Esophagus muscularis mucosa (tissue), 4 donors: Measurements from ENCODE around the gene SLC38A9. TPM values are rescaled to one million over a fixed set of nuclear protein-coding genes. Genes with fewer than 3 reads are reported as not detected.
"Not testable (repeated sequence)": the region's sequence is repeated elsewhere in the genome, so short reads cannot be mapped to it uniquely, and the experiment has no call there.

Experiments used
- DNase-seq: peaks from one replicate; pipeline ENCODE4 v3.0.0-alpha.2; 2017; ENCODE audit errors: extremely low spot score
- H3K27ac ChIP-seq, 4 donors: fragments of 200-600 bp; sonication (generic); replicated peaks in 1 of 4; 1 replicate in 3 of 4; 2 replicates in 1 of 4; pipeline ENCODE4 v1.5.1; 2016 to 2019; ENCODE audit warnings: mild to moderate bottlenecking in 1 of 4
- H3K27me3 ChIP-seq, 4 donors: fragments of 200-600 bp; sonication (generic); one replicate each; pipeline versions ENCODE4 v1.5.1 to v1.6.0; 2016 to 2019
- H3K36me3 ChIP-seq, 4 donors: fragments of 200-600 bp; sonication (generic); one replicate each; pipeline ENCODE4 v1.5.1; 2016 to 2019
- H3K4me1 ChIP-seq, 4 donors: fragments of 200-600 bp; sonication (generic); one replicate each; pipeline ENCODE4 v1.5.1; 2016 to 2019
- H3K4me3 ChIP-seq, 4 donors: fragments of 200-600 bp; sonication (generic); 1 replicate in 2 of 4; 2 replicates in 2 of 4; pipeline ENCODE4 v1.5.1; 2016 to 2019; ENCODE audit warnings: mild to moderate bottlenecking in 4 of 4, moderate library complexity in 1 of 4
- H3K9me3 ChIP-seq, 4 donors: fragments of 200-600 bp; sonication (generic); 1 replicate in 3 of 4; 2 replicates in 1 of 4; pipeline ENCODE4 v1.5.1; 2016 to 2019
- EP300 ChIP-seq: sonication (generic); formaldehyde crosslinking; IDR thresholded peaks from one replicate; pipeline ENCODE4 v1.6.1; 2017; ENCODE audit warnings: antibody characterized with exemption
- POLR2A ChIP-seq: fragments of 450-650 bp; IDR thresholded peaks from one replicate; pipeline ENCODE4 v1.6.1; 2017; ENCODE audit warnings: antibody characterized with exemption, moderate library complexity, mild to moderate bottlenecking, low read depth
- POLR2AphosphoS5 ChIP-seq, 2 donors: sonication (generic); formaldehyde crosslinking; IDR thresholded peaks; one replicate each; pipeline ENCODE4 v1.6.1; 2017; ENCODE audit warnings: antibody characterized with exemption in 2 of 2
- WGBS: methylation state at CpG from one replicate; pipeline ENCODE4 v1.1.5; 2018; 5-methylcytosine and 5-hydroxymethylcytosine counted together
- intact Hi-C: fragments of 100-400 bp; cut with DNase I; formaldehyde crosslinking; loops from one replicate; pipeline ENCODE4 v1.15.1; 2023
- total RNA-seq, 4 donors: library from RNA; depleted of rRNA; stranded (reverse); fragments of >200 nt; gene quantifications; one replicate each; pipeline versions ENCODE4 v1.1.0 to v1.2.1, GENCODE V29; 2016
- TF ChIP-seq, protein P1 (sequence below), 3 experiments: fragments of 200-600 bp in 2 of 3; fragments of 450-650 bp in 1 of 3; sonication (generic) in 2 of 3; IDR thresholded peaks; one replicate each; pipeline ENCODE4 v1.5.1; 2017 to 2019; ENCODE audit warnings: antibody characterized with exemption in 3 of 3, mild to moderate bottlenecking in 2 of 3, moderate library complexity in 1 of 3

The SLC38A9 gene, protein sequence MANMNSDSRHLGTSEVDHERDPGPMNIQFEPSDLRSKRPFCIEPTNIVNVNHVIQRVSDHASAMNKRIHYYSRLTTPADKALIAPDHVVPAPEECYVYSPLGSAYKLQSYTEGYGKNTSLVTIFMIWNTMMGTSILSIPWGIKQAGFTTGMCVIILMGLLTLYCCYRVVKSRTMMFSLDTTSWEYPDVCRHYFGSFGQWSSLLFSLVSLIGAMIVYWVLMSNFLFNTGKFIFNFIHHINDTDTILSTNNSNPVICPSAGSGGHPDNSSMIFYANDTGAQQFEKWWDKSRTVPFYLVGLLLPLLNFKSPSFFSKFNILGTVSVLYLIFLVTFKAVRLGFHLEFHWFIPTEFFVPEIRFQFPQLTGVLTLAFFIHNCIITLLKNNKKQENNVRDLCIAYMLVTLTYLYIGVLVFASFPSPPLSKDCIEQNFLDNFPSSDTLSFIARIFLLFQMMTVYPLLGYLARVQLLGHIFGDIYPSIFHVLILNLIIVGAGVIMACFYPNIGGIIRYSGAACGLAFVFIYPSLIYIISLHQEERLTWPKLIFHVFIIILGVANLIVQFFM
- 10 to 100 TPM; 10.0 to 12.3 (median 11.0) TPM for total RNA-seq

DNA sequence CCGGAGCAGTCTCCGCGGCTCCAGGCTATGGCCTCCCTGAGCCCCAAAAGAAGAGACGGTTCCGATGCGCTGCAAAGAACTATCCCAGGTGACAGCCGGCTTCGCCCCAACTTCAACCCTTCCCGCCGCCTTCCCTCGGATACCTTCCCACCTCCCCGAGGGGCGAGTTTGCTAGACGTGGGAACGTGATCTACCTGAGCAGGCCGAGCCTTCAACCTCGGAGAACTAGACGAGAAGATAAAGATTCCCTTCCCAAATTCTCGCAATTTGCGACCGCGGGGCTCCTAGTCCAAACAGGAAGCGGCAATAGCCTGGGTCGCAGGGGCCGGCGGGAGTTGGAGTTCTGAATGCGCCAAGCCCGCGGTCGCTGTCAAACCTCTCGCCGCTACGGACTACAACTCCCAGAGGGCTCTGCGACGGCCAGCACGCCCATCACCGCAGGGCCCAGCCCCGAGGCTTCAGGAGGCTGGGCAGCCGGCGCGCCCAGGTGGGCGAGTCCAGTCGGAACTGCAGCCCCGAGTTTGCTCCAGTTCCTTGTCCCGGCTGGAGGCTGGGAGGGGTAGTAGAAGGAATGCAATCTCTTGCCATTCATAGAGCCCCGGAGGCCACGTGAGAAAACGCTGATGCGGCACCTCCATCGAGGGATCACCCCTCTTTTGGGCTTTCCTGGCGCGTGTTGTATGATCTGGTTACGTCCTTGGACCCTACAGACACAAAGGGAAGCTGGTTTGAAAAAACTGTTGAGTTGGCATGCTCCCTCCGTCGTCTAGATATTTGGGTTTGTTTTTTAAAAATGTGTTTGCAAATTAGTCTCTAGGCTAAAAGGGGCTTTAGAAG is at the start of gene SLC38A9:
Gene SLC38A9 (minus strand): TSS at position 302 of the 837 bp plus-strand sequence. CDS start 14,366 bp downstream, outside the sequence.
- 0% methylated on average over 17 of the region's 55 CpGs for WGBS
- DNase-seq = peak; percentile 98
- no peaks in the 10 kb centered on the region for H3K27me3 ChIP-seq
- peak within 1 kb of the TSS; percentile 76 to 90 (median 79) for H3K4me3 ChIP-seq
- intact Hi-C loops = loop anchor here (10.0 kb wide), 1 partner anchor 537 kb away; the partner anchor contains the start of gene CDC20B
- no peaks in the 10 kb centered on the region for H3K9me3 ChIP-seq
- peaks cover 7 to 21% (median 17%) of the 10 kb centered on the region in 4 donors for H3K4me1 ChIP-seq
- H3K27ac ChIP-seq = peak within 1 kb of the TSS; percentile 70 to 83 (median 76)
- H3K36me3 ChIP-seq = peaks cover 0 to 17% (median 6%) of the 10 kb centered on the region in 4 donors
- TF ChIP-seq EP300 (no peak), POLR2A (no peak), POLR2AphosphoS5 (IDR thresholded peaks at IDR 0.05) (peak; percentile 75 to 78)
- TF ChIP-seq, protein P1, sequence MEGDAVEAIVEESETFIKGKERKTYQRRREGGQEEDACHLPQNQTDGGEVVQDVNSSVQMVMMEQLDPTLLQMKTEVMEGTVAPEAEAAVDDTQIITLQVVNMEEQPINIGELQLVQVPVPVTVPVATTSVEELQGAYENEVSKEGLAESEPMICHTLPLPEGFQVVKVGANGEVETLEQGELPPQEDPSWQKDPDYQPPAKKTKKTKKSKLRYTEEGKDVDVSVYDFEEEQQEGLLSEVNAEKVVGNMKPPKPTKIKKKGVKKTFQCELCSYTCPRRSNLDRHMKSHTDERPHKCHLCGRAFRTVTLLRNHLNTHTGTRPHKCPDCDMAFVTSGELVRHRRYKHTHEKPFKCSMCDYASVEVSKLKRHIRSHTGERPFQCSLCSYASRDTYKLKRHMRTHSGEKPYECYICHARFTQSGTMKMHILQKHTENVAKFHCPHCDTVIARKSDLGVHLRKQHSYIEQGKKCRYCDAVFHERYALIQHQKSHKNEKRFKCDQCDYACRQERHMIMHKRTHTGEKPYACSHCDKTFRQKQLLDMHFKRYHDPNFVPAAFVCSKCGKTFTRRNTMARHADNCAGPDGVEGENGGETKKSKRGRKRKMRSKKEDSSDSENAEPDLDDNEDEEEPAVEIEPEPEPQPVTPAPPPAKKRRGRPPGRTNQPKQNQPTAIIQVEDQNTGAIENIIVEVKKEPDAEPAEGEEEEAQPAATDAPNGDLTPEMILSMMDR (IDR thresholded peaks at IDR 0.05) = peak in 1 of 3 experiments; percentile 18

DNA sequence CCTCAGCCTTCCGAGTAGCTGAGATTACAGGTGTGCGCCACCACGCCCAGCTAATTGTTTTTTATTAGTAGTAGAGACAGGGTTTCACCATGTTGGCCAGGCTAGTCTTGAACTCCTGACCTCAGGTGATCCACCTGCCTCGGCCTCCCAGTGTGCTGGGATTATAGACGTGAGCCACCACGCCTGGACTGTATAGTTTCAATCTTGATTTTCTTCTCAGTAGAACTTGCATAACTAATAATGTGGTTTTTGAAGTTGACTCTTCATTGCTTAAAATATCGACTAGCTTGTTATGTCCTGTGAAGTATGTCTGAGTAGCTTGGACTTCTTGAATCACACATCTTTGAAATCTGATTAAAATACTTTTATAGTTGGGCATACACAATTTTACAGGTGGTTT is 49.6 kb upstream of the SLC38A9 start:
- WGBS = 93% methylated on average over 7 of the region's 7 CpGs
- H3K9me3 ChIP-seq, H3K4me1 ChIP-seq, H3K36me3 ChIP-seq, H3K4me3 ChIP-seq, H3K27me3 ChIP-seq, intact Hi-C loops, DNase-seq, H3K27ac ChIP-seq: not testable (repeated sequence)

DNA sequence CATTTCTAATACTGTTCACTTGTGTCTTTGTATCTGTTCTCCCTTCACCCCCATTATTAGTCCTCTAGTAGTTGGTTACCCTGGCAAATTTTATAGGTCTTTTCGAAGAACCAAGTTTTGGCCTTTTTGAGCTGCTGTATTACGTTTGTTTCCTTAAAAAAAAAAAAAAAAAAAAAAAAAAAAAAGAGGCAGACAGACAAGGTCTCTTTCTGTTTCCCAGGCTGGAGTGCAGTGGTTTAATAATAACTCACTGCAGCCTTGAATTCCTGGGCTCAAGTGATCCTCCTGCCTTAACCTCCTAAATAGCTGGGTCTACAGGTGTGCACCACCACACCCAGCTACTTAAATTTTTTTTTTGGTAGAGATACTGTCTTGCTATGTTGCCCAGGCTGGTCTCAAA is 46.6 kb upstream of the SLC38A9 start:
- intact Hi-C loops = no loop called here

DNA sequence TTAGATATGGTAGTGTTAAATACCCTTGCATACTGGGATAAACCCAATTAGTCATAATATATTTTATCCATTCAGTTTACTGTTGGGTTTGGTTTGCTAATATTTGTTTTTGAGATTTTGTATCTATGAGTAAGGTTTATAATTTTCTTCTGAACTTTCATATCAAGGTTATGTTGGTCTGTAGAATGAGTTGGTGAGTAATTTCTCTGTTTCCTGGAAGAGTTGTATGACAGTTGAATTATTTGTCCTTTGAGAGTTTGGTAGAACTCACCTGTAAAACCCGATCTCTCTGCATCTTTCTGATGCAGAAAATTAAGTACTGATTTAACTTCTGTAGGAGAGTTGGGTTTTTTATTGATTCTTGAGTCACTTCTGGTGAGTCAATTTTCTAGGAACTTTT is 46.1 kb upstream of the SLC38A9 start:
- no peaks in the 10 kb centered on the region for H3K9me3 ChIP-seq
- peaks cover 0 to 4% (median 0%) of the 10 kb centered on the region in 4 donors for H3K27me3 ChIP-seq
- no peaks in the 10 kb centered on the region for H3K4me1 ChIP-seq
- intact Hi-C loops = no loop called here
- WGBS = 81% methylated on average over 1 of the region's 1 CpG
- TF ChIP-seq POLR2AphosphoS5 (IDR thresholded peaks at IDR 0.05) (no peak), POLR2A (no peak), EP300 (no peak)
- TF ChIP-seq, protein P1 (IDR thresholded peaks at IDR 0.05) = no peak
- no peak overlapping the region for H3K4me3 ChIP-seq
- H3K27ac ChIP-seq = no peak overlapping the region
- DNase-seq = no peak
- no peaks in the 10 kb centered on the region for H3K36me3 ChIP-seq

More for the DNA sequence above, 46.6 kb upstream of the SLC38A9 start:
- DNase-seq = no peak
- WGBS = 75% methylated on average over 2 of the region's 2 CpGs
- no peaks in the 10 kb centered on the region for H3K9me3 ChIP-seq
- no peaks in the 10 kb centered on the region for H3K4me1 ChIP-seq
- H3K36me3 ChIP-seq = no peaks in the 10 kb centered on the region
- no peak for TF ChIP-seq EP300
- TF ChIP-seq POLR2A = no peak
- TF ChIP-seq POLR2AphosphoS5 (IDR thresholded peaks at IDR 0.05) = no peak
- TF ChIP-seq, protein P1 (IDR thresholded peaks at IDR 0.05) = no peak
- no peak overlapping the region for H3K27ac ChIP-seq
- no peak overlapping the region for H3K4me3 ChIP-seq
- peaks cover 0 to 4% (median 0%) of the 10 kb centered on the region in 4 donors for H3K27me3 ChIP-seq

DNA sequence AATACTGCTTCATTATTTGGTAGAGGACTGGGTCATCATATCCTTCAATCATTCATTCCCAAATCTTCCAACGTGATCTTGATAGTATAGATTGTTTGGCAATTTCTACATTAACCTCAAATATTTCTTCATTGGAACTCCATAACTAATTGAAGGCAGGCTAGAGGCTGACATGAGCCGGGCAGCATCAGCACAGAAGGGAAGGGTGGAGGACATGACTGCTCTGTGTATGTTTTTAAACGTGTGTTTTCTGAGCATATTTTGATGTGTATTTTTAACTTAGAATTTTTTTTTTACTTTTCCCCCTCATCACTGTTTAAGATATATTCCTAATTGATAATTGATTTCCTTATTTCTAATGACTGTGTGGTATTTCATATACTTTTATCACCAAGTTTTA is 38.4 kb upstream of the SLC38A9 start:
- no peaks in the 10 kb centered on the region for H3K36me3 ChIP-seq
- no peaks in the 10 kb centered on the region for H3K4me1 ChIP-seq
- no peak overlapping the region for H3K27ac ChIP-seq
- no peaks in the 10 kb centered on the region for H3K9me3 ChIP-seq
- H3K27me3 ChIP-seq = no peaks in the 10 kb centered on the region
- H3K4me3 ChIP-seq = no peak overlapping the region
- TF ChIP-seq POLR2A (no peak), POLR2AphosphoS5 (IDR thresholded peaks at IDR 0.05) (no peak), EP300 (no peak)
- TF ChIP-seq, protein P1 (IDR thresholded peaks at IDR 0.05) = no peak
- WGBS = 87% methylated on average over 3 of the region's 3 CpGs
- DNase-seq = no peak
- intact Hi-C loops = no loop called here
